PFSK-1 (cell line): Measurements from ENCODE around the gene TFEB.

Experiments used
- FOXP2 ChIP-seq: optimal IDR thresholded peaks from 2 replicates; pipeline ENCODE3; 2011; ENCODE audit warnings: borderline replicate concordance, control low read depth, inconsistent platforms; ENCODE audit not compliant: insufficient read depth; ENCODE audit errors: extremely low read length, extremely low read depth
- POLR2AphosphoS5 ChIP-seq: IDR thresholded peaks from 2 replicates; pipeline ENCODE4 v1.6.1; 2012; ENCODE audit warnings: low read depth, mild to moderate bottlenecking, control low read depth, low read length, moderate library complexity
- SIN3A ChIP-seq: IDR thresholded peaks from 2 replicates; pipeline ENCODE4 v1.6.1; 2012; ENCODE audit warnings: mild to moderate bottlenecking, low read length, moderate library complexity, borderline replicate concordance; ENCODE audit not compliant: insufficient read depth
- TAF1 ChIP-seq: IDR thresholded peaks from 2 replicates; pipeline ENCODE4 v1.6.1; 2012; ENCODE audit warnings: low read length, control low read depth, borderline replicate concordance; ENCODE audit not compliant: insufficient read depth
- TF ChIP-seq, protein P1 (sequence below), 2 experiments: IDR thresholded peaks; 2 replicates each; pipeline versions ENCODE4 v1.6.1 to v1.8.0; 2011 to 2012; ENCODE audit warnings: low read depth in 2 of 2, low read length in 2 of 2, control low read depth in 1 of 2, inconsistent platforms in 1 of 2, mild to moderate bottlenecking in 1 of 2, moderate library complexity in 1 of 2; ENCODE audit not compliant: insufficient read depth in 1 of 2

TFEB gene

DNA sequence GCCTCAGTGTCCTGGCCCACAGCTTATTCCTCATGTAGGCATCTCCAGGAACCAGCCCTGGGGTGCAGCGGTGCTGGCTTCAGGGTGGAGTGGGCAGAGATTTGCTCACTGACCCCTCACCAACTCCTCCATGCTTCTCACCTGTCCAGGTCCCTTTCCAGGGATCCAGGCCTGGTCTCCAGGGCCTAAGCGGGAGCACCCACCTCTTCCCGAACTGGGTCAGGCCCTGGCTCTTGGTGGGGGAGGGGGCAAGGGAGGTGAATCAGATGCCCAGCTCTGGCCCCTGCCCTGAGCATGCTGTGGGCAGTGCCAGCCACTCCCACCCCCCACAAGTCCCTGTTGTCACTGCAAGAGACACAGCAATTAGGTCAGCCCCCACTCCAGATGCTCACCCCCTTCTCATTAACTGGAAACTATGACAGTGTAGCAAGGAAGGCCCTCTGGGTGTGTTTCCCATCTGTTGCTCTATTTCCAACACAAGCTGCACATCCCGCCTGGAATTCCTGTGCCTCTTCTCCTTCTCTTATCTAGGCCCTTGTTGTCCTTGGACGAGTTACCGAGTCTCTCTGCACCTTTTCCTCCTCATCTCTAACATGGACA is 60.1 kb downstream of the TFEB start:
- no peak for TF ChIP-seq FOXP2

DNA sequence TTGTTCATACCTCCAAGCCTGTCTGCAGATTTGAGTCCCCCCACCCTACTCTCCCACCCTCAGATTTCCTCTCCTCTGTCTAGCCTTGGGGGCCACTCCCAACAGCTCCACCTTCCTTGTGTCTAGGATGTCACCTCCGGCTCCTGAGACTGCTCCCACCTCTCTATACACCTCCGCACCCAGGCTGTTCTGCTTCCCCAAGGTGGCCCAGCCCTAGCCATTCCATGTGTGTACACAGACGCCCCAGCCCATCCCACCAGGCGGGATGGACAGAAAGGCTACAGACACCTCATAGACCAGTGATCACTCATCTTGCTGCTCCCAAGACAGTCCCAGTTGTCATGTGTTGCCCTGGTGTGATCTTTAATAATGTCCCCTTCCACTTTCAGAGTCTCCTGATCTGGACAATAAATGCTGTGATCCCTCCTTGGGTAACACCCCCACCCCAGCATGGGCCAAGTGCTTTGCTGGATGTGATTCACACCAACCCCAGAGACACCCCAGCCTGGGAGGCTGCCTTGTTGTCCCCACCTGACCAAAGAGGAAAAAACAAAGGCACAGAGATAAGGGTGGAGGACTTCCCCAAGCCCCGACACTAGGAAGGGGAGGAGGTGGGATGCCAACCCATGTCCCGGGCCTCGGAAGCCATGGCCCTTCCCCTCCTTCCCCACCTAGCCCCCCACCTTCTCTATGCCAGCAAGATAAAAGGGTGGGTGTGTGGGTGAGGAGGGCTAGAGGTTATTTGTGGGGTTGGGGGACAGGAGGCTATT is 61.0 kb downstream of the TFEB start:
- TF ChIP-seq POLR2AphosphoS5 = no peak
- TF ChIP-seq, protein P1, sequence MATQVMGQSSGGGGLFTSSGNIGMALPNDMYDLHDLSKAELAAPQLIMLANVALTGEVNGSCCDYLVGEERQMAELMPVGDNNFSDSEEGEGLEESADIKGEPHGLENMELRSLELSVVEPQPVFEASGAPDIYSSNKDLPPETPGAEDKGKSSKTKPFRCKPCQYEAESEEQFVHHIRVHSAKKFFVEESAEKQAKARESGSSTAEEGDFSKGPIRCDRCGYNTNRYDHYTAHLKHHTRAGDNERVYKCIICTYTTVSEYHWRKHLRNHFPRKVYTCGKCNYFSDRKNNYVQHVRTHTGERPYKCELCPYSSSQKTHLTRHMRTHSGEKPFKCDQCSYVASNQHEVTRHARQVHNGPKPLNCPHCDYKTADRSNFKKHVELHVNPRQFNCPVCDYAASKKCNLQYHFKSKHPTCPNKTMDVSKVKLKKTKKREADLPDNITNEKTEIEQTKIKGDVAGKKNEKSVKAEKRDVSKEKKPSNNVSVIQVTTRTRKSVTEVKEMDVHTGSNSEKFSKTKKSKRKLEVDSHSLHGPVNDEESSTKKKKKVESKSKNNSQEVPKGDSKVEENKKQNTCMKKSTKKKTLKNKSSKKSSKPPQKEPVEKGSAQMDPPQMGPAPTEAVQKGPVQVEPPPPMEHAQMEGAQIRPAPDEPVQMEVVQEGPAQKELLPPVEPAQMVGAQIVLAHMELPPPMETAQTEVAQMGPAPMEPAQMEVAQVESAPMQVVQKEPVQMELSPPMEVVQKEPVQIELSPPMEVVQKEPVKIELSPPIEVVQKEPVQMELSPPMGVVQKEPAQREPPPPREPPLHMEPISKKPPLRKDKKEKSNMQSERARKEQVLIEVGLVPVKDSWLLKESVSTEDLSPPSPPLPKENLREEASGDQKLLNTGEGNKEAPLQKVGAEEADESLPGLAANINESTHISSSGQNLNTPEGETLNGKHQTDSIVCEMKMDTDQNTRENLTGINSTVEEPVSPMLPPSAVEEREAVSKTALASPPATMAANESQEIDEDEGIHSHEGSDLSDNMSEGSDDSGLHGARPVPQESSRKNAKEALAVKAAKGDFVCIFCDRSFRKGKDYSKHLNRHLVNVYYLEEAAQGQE (IDR thresholded peaks at IDR 0.05; ENCODE audit: insufficient read depth in 1 of 2, low read depth in 2 of 2, low read length in 2 of 2) = no peak
- no peak for TF ChIP-seq SIN3A
- TF ChIP-seq TAF1 = no peak
- no peak for TF ChIP-seq FOXP2

DNA sequence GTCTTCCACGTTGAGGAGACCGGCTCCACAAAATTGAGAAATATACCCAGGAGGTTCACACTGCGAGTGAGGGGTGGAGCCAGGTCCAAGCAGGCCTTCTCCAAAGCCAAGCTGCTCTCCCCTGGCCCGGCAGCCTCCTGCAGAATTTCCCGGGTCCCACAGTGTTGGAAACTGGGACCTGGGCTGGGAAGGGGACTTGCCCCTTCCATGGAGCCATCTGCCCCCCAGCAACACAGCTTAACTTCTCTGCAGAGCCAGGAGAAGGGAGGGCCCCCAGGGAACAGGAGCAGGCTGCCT is 61.8 kb downstream of the TFEB start:
- TF ChIP-seq TAF1 (no peak), FOXP2 (no peak), POLR2AphosphoS5 (no peak), SIN3A (no peak)

DNA sequence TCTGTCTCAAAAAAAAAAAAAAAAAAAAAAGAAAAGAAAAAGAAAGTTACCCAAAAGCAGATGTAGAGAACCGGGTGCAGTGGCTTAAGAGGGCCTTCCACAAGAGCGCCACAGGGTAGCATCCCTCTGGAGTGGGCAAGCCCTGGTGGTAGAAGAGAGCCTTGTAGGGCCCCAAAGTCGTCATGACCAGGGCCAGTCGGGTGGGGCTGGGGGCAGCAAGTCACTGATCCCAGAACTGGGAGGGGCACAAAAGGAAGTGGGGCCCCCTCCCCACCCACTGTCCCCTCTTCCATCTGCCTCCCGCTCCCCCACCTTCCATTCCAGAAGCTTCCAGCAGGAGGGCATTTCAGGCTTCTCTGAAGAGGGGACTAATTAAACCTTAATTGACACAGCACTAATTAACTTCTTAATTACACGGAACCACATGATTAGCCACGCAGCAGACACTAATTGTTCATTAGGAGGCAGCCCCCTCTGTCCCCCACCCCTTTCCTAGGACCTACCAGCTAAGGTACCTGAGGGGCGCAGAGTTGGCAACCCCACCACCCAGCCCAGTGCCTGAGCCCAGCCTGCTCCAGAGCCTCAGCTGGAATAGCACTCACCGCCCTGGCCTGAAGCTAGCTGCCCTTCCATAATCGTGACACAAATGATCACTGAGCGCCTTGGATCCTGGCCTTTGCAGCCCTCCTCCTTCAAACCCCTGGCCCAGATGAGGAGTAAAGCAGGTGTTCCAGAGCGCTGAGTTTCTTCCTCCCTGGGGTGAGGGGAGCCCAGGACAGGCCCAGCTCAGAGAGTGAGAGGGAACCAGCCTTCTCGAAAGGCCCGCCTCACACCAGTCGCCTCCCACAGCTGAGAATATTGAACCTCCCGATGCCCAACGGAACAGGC is 62.3 kb downstream of the TFEB start:
- TF ChIP-seq FOXP2 (no peak), SIN3A (no peak), TAF1 (no peak), POLR2AphosphoS5 (no peak)
- TF ChIP-seq, protein P1 (IDR thresholded peaks at IDR 0.05; ENCODE audit: insufficient read depth in 1 of 2, low read depth in 2 of 2, low read length in 2 of 2) = no peak

DNA sequence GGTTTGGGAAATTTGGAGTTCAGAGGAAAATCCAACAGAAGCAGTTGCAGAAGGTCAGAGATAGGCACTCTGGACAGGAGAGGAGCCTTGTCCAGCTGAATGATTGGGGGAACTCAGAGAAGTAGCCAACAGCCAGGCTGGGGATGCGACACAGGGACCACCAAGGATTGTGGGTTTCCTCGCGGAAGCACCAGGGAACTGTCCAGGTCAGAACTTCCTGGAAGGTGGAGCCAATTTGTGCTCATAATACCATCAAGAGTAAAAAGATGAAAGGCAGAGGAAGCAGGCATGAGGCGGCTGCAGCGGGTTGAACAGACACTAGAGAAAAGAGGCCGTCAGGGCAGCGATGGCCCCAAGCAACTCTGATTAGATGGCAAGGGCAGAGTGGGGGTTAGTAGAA is 63.4 kb downstream of the TFEB start:
- TF ChIP-seq FOXP2 (no peak), SIN3A (no peak), TAF1 (no peak), POLR2AphosphoS5 (no peak)
- TF ChIP-seq, protein P1 (IDR thresholded peaks at IDR 0.05; ENCODE audit: insufficient read depth in 1 of 2, low read depth in 2 of 2, low read length in 2 of 2) = peak; percentile 77 to 87

DNA sequence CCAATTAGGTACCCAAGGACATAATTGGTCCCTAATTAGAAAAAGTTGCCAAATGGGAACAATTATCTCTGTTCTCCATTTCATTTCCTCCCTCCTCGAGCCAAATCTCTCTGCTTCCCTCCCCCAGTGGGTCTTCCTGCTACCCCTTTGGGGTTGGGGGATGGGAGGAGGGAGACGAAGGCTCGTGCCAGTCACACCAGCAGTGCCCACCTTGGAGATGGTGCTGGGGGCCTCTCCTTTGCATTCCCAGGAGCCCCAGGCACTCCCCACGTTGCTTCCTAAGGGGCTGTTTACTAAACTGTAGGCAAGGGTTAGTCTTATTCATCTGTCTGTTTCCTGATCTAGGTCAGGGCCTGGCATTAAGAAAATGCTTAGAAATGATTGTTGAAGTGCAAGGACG is 64.0 kb downstream of the TFEB start:
- no peak for TF ChIP-seq TAF1
- no peak for TF ChIP-seq SIN3A
- TF ChIP-seq POLR2AphosphoS5 = no peak
- TF ChIP-seq FOXP2 = no peak
- TF ChIP-seq, protein P1 (IDR thresholded peaks at IDR 0.05; ENCODE audit: insufficient read depth in 1 of 2, low read depth in 2 of 2, low read length in 2 of 2) = no peak
